ENCODE results near the gene ZNF664.

Gene ZNF664

DNA sequence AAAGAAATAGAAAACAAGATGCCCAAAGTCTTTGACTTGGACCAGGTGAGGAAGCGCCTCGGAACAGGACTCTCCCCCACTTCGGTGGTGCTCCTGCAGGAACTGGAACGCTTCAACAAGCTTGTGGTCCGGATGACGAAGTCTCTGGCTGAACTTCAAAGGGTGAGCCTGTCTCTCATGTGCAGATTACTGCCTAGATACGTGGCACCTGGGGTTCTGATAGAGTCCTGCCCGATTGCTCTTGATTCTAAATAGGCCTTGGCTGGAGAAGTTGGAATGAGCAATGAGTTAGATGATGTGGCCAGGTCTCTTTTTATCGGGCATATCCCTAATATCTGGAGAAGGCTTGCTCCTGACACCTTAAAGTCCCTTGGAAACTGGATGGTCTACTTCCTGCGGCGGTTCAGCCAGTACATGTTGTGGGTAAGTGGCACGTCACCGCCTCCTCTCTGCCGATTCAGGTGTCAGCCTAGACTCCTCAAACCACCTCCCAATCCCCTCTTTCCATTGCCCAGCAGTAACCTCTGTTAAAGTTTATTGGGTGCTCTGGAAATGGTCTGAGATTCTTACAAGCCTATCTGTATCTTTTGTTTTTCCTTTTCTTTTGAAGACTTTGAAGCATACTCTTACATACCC, 41.2 kb upstream of the ZNF664 start:
- DNase-seq (ENCODE audit: low read depth), result no peak
- TF ChIP-seq, protein P1, sequence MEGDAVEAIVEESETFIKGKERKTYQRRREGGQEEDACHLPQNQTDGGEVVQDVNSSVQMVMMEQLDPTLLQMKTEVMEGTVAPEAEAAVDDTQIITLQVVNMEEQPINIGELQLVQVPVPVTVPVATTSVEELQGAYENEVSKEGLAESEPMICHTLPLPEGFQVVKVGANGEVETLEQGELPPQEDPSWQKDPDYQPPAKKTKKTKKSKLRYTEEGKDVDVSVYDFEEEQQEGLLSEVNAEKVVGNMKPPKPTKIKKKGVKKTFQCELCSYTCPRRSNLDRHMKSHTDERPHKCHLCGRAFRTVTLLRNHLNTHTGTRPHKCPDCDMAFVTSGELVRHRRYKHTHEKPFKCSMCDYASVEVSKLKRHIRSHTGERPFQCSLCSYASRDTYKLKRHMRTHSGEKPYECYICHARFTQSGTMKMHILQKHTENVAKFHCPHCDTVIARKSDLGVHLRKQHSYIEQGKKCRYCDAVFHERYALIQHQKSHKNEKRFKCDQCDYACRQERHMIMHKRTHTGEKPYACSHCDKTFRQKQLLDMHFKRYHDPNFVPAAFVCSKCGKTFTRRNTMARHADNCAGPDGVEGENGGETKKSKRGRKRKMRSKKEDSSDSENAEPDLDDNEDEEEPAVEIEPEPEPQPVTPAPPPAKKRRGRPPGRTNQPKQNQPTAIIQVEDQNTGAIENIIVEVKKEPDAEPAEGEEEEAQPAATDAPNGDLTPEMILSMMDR (IDR thresholded peaks at IDR 0.05; ENCODE audit: insufficient read depth, low read depth, low read length, missing control alignments), result no peak
- no peak overlapping the region for H3K4me3 ChIP-seq (ENCODE audit: low read length)

DNA sequence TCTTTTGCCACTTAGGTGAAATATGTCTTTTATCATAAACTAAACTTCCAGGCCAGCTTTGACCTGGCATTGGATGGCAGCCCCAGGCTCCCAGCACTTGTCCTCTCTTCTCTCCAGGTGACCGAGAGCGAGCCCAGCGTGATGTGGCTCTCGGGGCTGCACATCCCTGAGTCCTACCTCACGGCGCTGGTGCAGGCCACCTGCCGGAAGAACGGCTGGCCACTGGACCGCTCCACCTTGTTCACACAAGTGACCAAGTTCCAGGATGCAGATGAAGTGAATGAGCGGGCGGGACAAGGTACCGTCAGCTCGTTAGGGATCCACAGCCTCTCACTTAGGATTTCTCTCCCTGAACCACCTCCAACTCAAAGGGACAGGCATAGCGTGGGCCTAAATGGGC, 39.8 kb upstream of the ZNF664 start:
- TF ChIP-seq, protein P1 (IDR thresholded peaks at IDR 0.05; ENCODE audit: insufficient read depth, low read depth, low read length, missing control alignments), result no peak
- H3K4me3 ChIP-seq (ENCODE audit: low read length), result no peak overlapping the region
- DNase-seq (ENCODE audit: low read depth), result no peak

DNA sequence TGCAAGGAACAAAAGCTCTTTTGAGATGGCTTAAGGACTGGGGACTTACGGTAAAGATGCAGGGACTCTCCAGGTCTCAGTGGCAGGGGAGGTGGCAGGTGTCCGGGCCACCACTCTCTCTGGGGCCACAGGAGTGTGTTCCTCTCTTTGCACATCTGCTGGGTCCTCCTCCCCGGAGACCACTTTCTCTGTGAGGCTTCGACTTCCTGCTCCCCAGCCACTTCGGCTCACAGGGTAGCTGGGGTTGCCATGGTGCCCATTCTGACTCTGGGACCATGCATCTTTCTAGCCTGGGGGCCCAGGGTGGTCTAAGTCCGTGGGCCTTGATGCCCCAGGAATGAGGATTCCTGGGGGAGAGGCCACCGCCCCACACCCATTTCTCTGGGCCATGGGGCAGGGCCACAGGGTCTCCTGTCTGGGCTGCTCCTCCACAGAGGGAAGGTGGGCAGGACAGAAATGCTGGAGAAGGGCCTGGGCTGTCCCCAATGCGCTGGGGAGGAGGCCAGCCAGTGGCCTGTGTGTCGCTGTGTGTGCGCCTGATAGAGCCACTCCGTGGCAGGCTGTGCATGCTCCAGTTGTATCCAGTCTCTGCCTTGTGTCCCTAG, 38.9 kb upstream of the ZNF664 start:
- no peak overlapping the region for H3K4me3 ChIP-seq (ENCODE audit: low read length)
- DNase-seq (ENCODE audit: low read depth), result no peak
- TF ChIP-seq, protein P1 (IDR thresholded peaks at IDR 0.05; ENCODE audit: insufficient read depth, low read depth, low read length, missing control alignments), result no peak

DNA sequence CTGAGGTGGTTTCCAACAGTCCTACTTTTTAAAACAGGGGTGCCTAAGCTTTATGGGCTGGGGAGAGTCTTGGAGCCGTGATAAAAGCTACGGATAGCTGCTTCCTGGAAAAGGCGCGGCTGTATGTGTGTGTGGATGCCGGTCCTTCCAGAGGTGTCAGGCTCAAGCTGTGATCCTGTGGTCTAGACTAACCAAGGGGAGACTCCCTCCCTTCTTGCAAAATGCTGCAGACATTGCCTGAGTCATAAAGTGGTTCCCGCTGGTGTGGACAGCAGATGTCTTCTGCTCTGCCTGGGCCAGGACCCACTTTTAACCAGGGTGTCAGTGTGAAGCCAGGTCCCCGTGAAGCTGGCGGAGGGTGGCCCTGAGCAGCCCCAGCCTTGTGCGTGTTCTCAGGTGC, 38.2 kb upstream of the ZNF664 start:
- DNase-seq (ENCODE audit: low read depth), result peak; percentile 26
- no peak overlapping the region for H3K4me3 ChIP-seq (ENCODE audit: low read length)
- TF ChIP-seq, protein P1 (IDR thresholded peaks at IDR 0.05; ENCODE audit: insufficient read depth, low read depth, low read length, missing control alignments), result no peak

DNA sequence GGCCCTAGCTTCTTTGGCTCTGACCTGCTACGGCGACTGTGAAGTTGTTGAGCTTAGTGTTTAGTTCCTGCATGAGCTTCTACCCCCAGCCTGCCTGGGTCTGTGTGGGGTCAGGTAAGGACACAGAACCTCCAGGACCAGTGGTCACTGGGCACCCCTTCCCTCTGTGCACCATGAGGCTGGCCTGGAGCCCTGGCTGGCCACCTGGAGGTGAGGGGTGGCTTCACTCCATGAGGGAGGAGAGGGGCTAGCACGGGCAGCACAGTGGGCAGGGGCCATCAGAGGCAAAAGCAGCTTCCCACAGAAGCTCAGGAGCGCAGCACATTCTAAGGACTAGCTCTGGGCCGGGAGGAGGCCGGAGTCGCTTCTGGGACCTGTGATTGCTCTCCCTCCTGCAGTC, 37.1 kb upstream of the ZNF664 start:
- TF ChIP-seq, protein P1 (IDR thresholded peaks at IDR 0.05; ENCODE audit: insufficient read depth, low read depth, low read length, missing control alignments), result no peak
- no peak for DNase-seq (ENCODE audit: low read depth)
- no peak overlapping the region for H3K4me3 ChIP-seq (ENCODE audit: low read length)

DNA sequence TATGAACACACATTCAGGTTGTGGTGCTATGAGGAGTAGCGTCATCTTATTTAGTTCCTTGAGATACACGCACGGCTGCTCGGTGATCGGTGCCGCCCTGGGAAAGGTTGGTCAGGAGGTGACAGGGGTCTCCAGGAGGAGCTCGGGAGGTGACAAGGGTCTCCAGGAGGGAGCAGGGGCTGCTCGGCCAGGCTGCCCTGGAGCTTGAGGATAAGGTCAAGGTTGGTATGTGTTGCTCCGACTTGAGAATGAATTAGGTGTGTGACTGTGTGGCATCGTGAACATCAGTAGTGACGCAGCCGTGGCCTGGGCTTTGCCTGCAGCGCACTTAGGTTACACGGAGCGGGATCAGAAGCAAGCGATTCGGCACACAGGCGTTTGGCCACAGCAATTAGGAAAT, 36.5 kb upstream of the ZNF664 start:
- DNase-seq (ENCODE audit: low read depth), result no peak
- TF ChIP-seq, protein P1 (IDR thresholded peaks at IDR 0.05; ENCODE audit: insufficient read depth, low read depth, low read length, missing control alignments), result no peak

More for the DNA sequence above, 36.5 kb upstream of the ZNF664 start:
- no peak overlapping the region for H3K4me3 ChIP-seq (ENCODE audit: low read length)

Data from epithelial cell of esophagus (primary cell).